Activated T-cell treated with anti-CD3 and anti-CD28 coated beads, Interleukin-2, amount 50 U/mL, for 72 hours (primary cell): ENCODE results near the gene EFCAB14. TPM values are rescaled to one million over a fixed set of nuclear protein-coding genes. Genes with fewer than 3 reads are reported as not detected.
"Not testable (repeated sequence)": the region's sequence is repeated elsewhere in the genome, so short reads cannot be mapped to it uniquely, and the experiment has no call there.

Experiments
- ATAC-seq, 2 donors: fragments of 150-1000 bp; cut with Tn5 transposase; replicated peaks in 1 of 2; 2 replicates each; pipeline ENCODE4 v1.10.0; 2021; ENCODE audit warnings: moderate library complexity in 2 of 2, mild to moderate bottlenecking in 1 of 2
- DNase-seq, 2 donors: peaks; one replicate each; pipeline ENCODE4 v3.0.0; 2021 to 2022; ENCODE audit warnings: mixed read lengths in 1 of 2
- H3K27ac Mint-ChIP-seq: one replicate; pipeline ENCODE4 v1.8.0; 2022; ENCODE audit warnings: mild to moderate bottlenecking, moderate library complexity, mixed read lengths
- H3K27me3 Mint-ChIP-seq: one replicate; pipeline ENCODE4 v1.8.0; 2022; ENCODE audit warnings: low read depth, mixed read lengths
- H3K36me3 Mint-ChIP-seq, 2 donors: one replicate each; pipeline ENCODE4 v1.8.0; 2022; ENCODE audit warnings: mixed read lengths in 2 of 2, mild to moderate bottlenecking in 1 of 2; ENCODE audit not compliant: insufficient read depth in 2 of 2
- H3K4me1 Mint-ChIP-seq: one replicate; pipeline ENCODE4 v1.8.0; 2022; ENCODE audit warnings: low read depth, mixed read lengths
- H3K4me3 Mint-ChIP-seq, 2 donors: one replicate each; pipeline ENCODE4 v1.8.0; 2022; ENCODE audit warnings: mild to moderate bottlenecking in 2 of 2, mixed read lengths in 2 of 2, moderate library complexity in 2 of 2
- H3K9me3 Mint-ChIP-seq, 2 donors: one replicate each; pipeline ENCODE4 v1.8.0; 2022; ENCODE audit warnings: mixed read lengths in 2 of 2
- total RNA-seq, 2 donors: library from RNA; stranded (reverse); gene quantifications; one replicate each; pipeline ENCODE4 v1.2.3, GENCODE V29; 2022

The EFCAB14 gene, protein sequence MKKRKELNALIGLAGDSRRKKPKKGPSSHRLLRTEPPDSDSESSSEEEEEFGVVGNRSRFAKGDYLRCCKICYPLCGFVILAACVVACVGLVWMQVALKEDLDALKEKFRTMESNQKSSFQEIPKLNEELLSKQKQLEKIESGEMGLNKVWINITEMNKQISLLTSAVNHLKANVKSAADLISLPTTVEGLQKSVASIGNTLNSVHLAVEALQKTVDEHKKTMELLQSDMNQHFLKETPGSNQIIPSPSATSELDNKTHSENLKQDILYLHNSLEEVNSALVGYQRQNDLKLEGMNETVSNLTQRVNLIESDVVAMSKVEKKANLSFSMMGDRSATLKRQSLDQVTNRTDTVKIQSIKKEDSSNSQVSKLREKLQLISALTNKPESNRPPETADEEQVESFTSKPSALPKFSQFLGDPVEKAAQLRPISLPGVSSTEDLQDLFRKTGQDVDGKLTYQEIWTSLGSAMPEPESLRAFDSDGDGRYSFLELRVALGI
- 10 to 100 TPM; 48.6 to 50.3 TPM for total RNA-seq

DNA sequence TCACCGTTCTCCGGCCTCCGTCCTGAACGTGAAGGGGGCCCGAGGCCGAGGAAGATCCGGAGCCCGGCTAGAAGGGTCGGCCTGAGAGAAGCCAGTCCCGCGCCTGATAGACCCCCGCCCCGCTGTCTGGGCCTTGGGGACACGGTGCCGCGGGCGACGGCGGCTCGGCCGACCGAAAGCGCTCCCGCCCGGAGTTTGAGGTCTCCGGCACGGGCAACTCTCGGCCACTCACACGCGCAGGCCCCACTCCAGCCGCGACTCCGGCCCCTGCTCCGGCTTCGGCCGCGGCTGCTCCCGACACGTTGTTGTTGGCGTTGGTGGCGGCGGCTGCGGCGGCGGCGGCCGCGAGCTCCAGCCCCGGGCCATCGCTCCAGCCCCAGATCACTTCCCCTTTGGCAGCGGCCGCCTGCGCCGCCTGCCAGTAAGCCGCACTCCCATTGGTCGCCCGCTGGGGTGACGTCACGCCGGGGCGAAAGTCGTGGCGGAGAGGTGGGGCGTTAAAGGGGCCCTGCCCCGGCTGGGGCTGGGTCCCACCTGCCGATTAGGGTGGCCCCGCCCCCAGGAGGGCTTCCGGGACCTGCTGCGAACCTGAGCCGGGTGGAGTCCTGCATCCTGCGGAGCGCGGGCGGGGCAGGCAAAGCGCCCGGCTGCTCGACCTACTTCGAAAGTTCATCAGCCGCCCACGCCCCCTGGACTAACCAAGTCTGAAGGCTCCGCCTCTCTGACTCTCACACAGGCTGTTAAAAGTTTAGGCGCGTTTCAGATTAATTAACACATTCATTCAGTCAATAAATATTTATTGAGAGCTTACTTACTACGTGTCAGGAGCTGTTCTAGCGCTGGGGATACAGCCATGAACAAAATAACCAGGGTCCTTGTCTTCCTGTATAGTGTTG, at the start of gene EFCAB14:
Gene EFCAB14 (minus strand): TSS at position 388 of the 896 bp plus-strand sequence. CDS start 1,027 bp downstream, outside the sequence.
- H3K27me3 Mint-ChIP-seq = no peaks in the 10 kb centered on the region
- peaks cover 0 to 2% of the 10 kb centered on the region in 2 donors for H3K9me3 Mint-ChIP-seq
- peaks cover 41% of the 10 kb centered on the region for H3K4me1 Mint-ChIP-seq
- ATAC-seq (peak; percentile 98 to 99), DNase-seq (peak; percentile 99 to 100)
- H3K36me3 Mint-ChIP-seq = peaks cover 2 to 10% of the 10 kb centered on the region in 2 donors
- peak within 1 kb of the TSS; percentile 85 for H3K27ac Mint-ChIP-seq
- peak within 1 kb of the TSS; percentile 95 to 97 for H3K4me3 Mint-ChIP-seq

DNA sequence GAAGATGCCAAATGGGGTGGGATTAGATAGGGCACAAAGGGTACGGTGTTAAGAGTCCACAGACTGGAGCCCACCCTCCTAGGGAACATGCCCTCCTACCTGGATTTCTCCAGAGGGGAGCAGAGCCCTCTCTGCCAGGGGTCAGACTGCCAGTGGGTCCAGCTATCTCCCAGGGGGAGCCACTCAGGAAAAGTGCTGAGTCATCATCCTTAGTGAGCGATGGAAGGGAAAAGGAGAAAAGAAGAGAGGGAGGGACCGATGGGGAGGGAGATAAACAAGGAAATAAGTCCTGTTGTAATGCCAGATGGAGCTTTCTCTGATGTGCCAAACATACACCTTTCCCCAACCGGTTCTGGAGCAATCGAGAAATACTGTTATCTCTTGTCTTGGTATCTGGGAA, 49.5 kb upstream of the EFCAB14 start:
- Mint-ChIP-seq H3K27ac (no peak overlapping the region), H3K4me1 (no peaks in the 10 kb centered on the region), H3K36me3 (peaks cover 11 to 15% of the 10 kb centered on the region in 2 donors), H3K9me3 (peaks cover 16 to 21% of the 10 kb centered on the region in 2 donors), H3K27me3 (peaks cover 33% of the 10 kb centered on the region), H3K4me3 (no peak overlapping the region)
- no peak for ATAC-seq
- no peak for DNase-seq

DNA sequence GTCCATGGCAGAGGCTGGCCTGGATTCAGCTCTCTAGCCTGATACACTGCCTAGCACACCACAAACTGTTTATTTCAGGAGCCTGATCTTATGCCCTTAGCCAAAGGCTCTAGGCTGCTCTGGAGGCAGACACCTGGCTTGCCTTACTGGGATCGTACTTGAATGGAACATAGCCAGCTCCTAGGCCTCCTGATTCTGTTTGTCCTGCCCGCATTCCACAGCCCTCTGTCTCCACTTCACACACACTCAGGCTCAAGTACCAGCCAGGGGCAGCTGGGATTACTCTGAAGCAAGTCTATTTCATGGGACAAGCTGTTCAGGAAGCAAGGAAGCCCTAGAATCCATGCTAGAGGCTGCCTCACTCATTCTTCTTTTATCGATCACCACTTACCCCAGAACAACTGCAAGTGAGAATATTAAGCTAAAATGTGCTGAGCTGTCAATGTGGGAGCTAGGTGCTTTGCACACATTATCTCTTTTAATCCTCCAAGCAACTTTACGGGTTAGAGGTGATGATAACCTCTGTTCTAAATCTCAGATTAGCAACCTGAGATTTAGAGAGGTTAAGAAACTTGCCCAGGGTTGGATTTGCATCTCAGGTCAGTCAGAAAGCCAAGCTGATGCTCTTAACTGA, 48.9 kb upstream of the EFCAB14 start:
- peaks cover 40% of the 10 kb centered on the region for H3K27me3 Mint-ChIP-seq
- peaks cover 16 to 21% of the 10 kb centered on the region in 2 donors for H3K9me3 Mint-ChIP-seq
- ATAC-seq = no peak
- H3K4me3 Mint-ChIP-seq = no peak overlapping the region
- no peak for DNase-seq
- no peaks in the 10 kb centered on the region for H3K4me1 Mint-ChIP-seq
- H3K27ac Mint-ChIP-seq = no peak overlapping the region
- H3K36me3 Mint-ChIP-seq = peaks cover 11 to 15% of the 10 kb centered on the region in 2 donors

DNA sequence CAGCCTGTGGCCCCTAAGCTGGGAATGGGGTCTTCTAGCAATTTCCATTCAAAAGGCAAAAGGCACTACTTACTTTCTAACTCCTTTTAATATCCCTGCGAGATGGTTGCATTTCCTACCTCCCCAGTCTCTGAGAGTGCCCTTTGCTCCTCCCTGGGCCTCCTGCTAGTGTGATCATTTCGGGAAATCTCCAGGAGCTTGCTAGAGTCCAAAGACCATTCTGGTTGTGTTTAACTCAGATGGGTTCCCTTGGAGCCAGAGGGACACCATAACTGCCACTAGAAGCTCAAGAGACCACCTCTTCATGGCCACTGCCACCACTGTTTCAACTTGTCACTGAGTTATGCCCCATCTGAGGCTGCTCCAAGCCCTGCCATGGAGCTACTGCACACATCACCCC, 45.5 kb upstream of the EFCAB14 start:
- peaks cover 67% of the 10 kb centered on the region for H3K27me3 Mint-ChIP-seq

DNA sequence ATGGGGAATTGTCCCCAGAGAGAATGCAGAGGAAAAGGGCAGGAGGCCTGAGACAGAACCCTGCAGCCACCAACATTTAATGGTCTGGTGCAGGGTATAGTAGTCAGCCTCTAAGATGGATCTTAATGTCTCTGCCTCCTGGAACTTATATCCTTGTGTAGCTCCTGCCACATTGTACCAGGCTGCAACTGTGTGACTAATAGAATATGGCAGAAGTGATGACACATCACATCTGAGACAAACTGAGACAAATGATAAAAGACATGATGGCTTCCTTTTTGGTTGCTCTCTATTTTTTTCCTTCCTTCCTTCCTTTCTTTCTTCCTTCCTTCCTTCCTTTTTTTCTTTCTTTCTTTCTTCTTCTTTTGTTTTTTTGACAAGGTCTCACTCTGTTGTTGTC, 42.8 kb upstream of the EFCAB14 start:
- Mint-ChIP-seq H3K9me3 (no peaks in the 10 kb centered on the region), H3K36me3 (no peaks in the 10 kb centered on the region), H3K4me3 (no peak overlapping the region), H3K27me3 (peaks cover 69% of the 10 kb centered on the region), H3K4me1 (no peaks in the 10 kb centered on the region), H3K27ac (no peak overlapping the region)
- DNase-seq (no peak), ATAC-seq (no peak)

More for the DNA sequence above, 45.5 kb upstream of the EFCAB14 start:
- no peaks in the 10 kb centered on the region for H3K4me1 Mint-ChIP-seq
- H3K36me3 Mint-ChIP-seq = peaks cover 2 to 3% of the 10 kb centered on the region in 2 donors
- H3K9me3 Mint-ChIP-seq = peaks cover 0 to 2% of the 10 kb centered on the region in 2 donors
- no peak overlapping the region for H3K27ac Mint-ChIP-seq
- no peak for DNase-seq
- no peak overlapping the region for H3K4me3 Mint-ChIP-seq
- ATAC-seq = no peak

DNA sequence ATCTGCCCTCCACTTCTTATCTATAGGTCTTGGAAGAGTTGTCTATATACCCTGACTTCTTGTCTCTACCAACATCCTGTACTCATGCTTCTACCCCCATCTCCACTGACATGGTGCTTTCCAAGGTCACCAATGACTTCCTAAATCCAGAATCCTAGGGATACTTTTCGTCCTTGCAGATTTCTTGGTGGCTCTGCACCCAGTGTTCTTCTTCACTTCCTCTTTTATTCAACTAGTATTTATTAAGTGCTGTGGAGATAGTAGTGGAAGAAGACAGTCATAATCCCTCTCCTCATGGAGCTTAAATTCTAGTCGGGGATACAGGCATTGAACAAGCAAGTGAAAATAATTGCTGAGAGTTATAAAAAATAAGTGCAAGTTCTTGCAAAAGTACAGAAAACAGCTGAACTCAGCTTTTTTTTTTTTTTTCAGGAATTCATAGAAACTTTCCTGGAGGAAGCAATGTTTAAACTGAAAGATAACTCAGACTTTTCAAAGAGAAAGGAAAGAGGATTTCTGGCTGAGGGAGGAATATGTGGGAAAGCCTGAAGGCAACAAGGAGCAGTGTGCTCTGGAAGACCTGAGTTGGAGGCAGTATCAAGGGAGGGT, 41.7 kb upstream of the EFCAB14 start:
- Mint-ChIP-seq H3K27ac (no peak overlapping the region), H3K4me1 (no peaks in the 10 kb centered on the region), H3K9me3 (no peaks in the 10 kb centered on the region), H3K27me3 (peaks cover 77% of the 10 kb centered on the region), H3K36me3 (no peaks in the 10 kb centered on the region), H3K4me3 (no peak overlapping the region)
- DNase-seq = no peak
- no peak for ATAC-seq

DNA sequence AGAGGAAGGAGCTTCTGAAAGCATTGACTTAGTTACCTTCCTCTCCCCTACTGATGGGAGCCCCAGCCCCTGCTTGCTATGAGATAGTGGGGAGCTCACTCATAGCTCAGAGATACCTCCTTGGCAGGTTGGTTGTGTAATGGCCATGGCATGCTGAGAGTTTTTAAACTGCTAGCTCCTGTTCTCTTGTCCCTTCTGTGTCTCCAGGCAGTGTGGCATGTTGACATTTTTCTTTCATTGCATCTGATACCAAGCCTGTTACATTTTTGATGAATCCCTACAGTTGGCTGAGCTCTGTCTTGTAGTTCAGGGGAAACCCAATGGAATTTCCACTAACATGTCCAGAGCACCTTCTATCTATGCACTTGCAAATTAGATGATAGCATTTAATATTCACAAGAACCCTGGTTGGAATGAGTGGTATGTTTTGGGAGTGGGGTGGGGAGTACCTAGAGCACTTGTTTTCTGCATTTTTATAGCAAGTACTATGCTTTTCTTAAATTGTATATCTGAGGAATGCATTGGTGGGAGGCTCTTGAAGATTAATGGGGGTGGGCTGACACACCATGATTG, 39.1 kb upstream of the EFCAB14 start:
- Mint-ChIP-seq H3K27ac (no peak overlapping the region), H3K9me3 (no peaks in the 10 kb centered on the region), H3K36me3 (no peaks in the 10 kb centered on the region), H3K4me1 (no peaks in the 10 kb centered on the region), H3K27me3 (peaks cover 52% of the 10 kb centered on the region), H3K4me3 (no peak overlapping the region)
- ATAC-seq = no peak
- no peak for DNase-seq

DNA sequence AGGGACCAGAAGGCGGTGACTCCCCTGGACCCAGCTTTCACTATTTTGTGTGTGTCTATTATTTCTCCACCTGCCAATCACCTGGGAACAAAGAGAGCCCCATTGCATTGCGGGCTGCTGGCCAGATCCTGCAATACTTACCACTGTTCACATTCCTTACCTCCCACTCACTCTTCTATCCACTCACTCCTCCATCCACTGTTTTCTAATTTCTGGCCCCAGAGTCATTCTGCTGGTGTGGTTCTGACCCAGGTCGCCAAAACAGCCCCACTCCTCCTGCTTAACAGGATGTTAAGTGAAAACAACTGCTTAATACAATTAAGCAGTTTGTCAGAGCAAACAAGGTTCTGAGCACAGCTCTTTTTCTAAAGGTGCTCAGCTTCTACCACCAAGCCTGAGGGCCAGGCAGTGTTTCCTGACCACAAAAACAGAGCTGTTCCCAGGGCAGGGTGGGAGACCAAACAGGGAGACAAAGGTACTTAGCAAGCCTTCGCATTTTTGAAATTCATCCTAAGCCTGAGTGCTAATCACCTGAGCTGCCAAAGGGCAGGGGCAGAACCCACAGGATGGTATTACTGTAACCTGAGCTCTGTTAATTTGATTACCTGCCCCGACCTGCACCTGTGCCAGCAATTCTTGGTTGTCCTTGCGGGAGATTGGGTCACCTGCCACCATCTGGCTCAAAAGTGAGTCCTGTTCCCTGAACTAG, 38.5 kb upstream of the EFCAB14 start:
- Mint-ChIP-seq H3K27ac (no peak overlapping the region), H3K36me3 (no peaks in the 10 kb centered on the region), H3K9me3 (no peaks in the 10 kb centered on the region), H3K27me3 (peaks cover 46% of the 10 kb centered on the region), H3K4me1 (no peaks in the 10 kb centered on the region), H3K4me3 (no peak overlapping the region)
- ATAC-seq (no peak), DNase-seq (no peak)

DNA sequence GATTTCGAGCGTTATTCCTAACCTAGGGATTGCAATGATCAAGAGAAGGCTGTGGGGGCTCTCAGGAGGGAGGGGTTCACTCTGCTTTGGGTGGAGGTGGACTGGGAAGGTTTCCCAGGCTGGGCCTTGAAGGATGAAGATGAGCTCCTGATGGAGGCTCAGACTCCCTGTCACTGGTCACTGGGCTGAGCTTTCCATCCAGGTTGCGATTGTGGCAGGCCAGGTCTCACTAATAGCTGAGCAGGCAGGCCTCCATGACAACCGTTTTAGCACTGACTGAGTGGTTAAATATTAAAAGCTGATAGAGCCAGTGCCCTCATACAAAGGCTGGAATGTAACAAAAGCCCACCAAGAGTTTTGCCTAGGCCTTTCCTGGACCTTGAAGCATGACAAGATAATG, 36.2 kb upstream of the EFCAB14 start:
- Mint-ChIP-seq H3K36me3 (no peaks in the 10 kb centered on the region), H3K4me1 (no peaks in the 10 kb centered on the region), H3K9me3 (no peaks in the 10 kb centered on the region), H3K27ac (no peak overlapping the region), H3K4me3 (no peak overlapping the region), H3K27me3 (peaks cover 40% of the 10 kb centered on the region)
- ATAC-seq (no peak), DNase-seq (no peak)

DNA sequence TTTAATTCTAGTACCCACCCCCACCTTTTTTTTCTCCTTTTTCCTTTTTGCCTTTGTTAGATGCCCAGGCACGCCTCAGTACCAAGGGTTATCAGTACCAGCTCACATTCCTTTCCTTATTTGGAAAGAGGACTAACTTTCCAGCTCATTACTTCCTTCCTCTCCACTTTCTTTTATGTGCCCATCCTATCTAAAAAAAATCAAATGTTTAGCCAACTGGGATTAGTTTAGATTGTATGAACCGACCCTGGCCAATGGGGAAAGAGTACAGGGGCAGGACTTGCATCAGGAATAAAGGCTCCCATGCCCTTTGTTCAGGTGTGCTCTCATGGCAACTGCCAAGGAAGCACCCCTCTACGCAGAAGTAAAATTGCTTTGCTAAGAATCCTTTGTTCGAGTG, 35.8 kb upstream of the EFCAB14 start:
- H3K9me3 Mint-ChIP-seq, H3K4me1 Mint-ChIP-seq, H3K4me3 Mint-ChIP-seq, H3K36me3 Mint-ChIP-seq, ATAC-seq, H3K27ac Mint-ChIP-seq, DNase-seq: not testable (repeated sequence)
- H3K27me3 Mint-ChIP-seq = peaks cover 42% of the 10 kb centered on the region

DNA sequence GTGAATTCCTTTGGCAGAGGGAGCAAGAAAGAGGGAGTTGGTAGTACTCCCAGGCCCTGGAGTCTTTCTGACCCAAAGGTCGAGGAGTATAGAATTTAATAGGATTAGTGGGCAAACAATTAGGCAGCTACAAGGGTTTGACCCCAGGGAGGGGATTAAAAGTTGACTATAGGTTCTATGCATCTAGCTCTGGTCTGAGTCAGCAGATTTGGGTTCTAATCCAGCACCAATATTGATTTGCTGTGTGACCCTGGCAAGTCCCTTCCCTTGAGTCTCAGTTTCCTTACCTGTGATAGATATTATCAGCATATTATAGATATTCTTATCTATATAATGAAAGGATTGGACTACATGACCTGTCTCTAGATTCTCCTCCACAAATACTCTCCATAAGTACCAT, 35.1 kb upstream of the EFCAB14 start:
- Mint-ChIP-seq H3K27ac (no peak overlapping the region), H3K36me3 (no peaks in the 10 kb centered on the region), H3K4me1 (no peaks in the 10 kb centered on the region), H3K9me3 (no peaks in the 10 kb centered on the region), H3K27me3 (peaks cover 49% of the 10 kb centered on the region), H3K4me3 (no peak overlapping the region)
- ATAC-seq (no peak), DNase-seq (no peak)

DNA sequence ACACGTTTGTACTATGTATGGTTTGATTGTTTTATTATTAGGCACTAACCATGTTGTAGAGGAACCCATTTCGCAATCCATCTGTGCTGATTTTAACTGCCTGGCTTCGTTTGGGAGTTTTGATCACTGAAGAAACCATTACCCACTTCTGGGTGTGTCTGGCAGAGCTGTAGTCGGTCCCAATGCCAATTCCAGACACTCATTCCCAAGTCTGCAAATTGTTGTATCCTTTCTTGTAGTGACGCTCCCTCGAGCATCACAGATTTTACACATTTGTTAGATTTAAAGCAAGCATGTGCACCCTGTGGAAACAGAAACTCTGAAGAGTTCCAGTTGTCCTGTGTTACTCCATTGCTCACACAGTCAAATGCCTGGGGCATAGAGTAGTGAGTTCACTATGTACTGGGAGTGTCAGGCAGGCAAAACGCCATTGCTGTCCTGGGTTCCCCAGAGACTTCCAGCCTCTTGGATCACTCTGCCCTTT, 31.0 kb upstream of the EFCAB14 start:
- Mint-ChIP-seq H3K36me3 (no peaks in the 10 kb centered on the region), H3K4me3 (no peak overlapping the region), H3K4me1 (no peaks in the 10 kb centered on the region), H3K27ac (no peak overlapping the region), H3K27me3 (peaks cover 44% of the 10 kb centered on the region), H3K9me3 (no peaks in the 10 kb centered on the region)
- ATAC-seq (no peak), DNase-seq (no peak)
